Stomach (tissue), 4 donors: ENCODE data around the gene DISC1.

Experiments
- EP300 ChIP-seq: sonication (generic); formaldehyde crosslinking; IDR thresholded peaks from one replicate; pipeline ENCODE4 v1.6.1; 2017; ENCODE audit warnings: antibody characterized with exemption
- POLR2A ChIP-seq, 4 donors: fragments of 450-650 bp; IDR thresholded peaks; one replicate each; pipeline ENCODE4 v1.6.1; 2016; ENCODE audit warnings: antibody characterized with exemption in 4 of 4, control low read depth in 2 of 4, mild to moderate bottlenecking in 1 of 4, moderate library complexity in 1 of 4
- POLR2AphosphoS5 ChIP-seq, 3 donors: sonication (generic); formaldehyde crosslinking; IDR thresholded peaks; one replicate each; pipeline ENCODE4 v1.6.1; 2016; ENCODE audit warnings: antibody characterized with exemption in 3 of 3
- TF ChIP-seq, protein P1 (sequence below), 7 experiments: fragments of 450-650 bp in 4 of 7; fragments of 200-600 bp in 3 of 7; sonication (generic) in 3 of 7; IDR thresholded peaks; one replicate each; pipeline ENCODE4 v1.5.1; 2016 to 2019; ENCODE audit warnings: antibody characterized with exemption in 7 of 7, control low read depth in 2 of 7, mild to moderate bottlenecking in 1 of 7

DNA sequence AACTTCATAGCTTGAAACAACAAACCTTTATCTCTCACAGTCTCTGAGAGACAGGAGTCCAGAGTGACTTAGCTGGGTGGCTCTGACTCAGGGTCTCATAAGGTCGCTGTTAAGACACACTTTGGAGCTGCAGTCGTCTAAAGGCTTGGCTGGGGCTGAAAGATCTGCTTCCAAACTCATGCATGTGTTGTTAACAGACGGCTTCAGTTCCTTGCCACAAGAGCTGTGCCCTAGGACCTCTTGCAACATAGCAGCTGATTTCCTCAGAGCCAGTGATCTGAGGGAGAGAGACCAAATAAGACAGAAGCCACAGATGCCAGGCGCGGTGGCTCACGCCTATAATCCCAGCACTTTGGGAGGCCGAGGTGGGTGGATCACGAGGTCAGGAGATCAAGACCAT, 176.8 kb downstream of the DISC1 start:
- TF ChIP-seq, protein P1, sequence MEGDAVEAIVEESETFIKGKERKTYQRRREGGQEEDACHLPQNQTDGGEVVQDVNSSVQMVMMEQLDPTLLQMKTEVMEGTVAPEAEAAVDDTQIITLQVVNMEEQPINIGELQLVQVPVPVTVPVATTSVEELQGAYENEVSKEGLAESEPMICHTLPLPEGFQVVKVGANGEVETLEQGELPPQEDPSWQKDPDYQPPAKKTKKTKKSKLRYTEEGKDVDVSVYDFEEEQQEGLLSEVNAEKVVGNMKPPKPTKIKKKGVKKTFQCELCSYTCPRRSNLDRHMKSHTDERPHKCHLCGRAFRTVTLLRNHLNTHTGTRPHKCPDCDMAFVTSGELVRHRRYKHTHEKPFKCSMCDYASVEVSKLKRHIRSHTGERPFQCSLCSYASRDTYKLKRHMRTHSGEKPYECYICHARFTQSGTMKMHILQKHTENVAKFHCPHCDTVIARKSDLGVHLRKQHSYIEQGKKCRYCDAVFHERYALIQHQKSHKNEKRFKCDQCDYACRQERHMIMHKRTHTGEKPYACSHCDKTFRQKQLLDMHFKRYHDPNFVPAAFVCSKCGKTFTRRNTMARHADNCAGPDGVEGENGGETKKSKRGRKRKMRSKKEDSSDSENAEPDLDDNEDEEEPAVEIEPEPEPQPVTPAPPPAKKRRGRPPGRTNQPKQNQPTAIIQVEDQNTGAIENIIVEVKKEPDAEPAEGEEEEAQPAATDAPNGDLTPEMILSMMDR (IDR thresholded peaks at IDR 0.05), result no peak
- TF ChIP-seq POLR2A (IDR thresholded peaks at IDR 0.05), result no peak
- no peak for TF ChIP-seq EP300
- no peak for TF ChIP-seq POLR2AphosphoS5 (IDR thresholded peaks at IDR 0.05)
